Activated T-helper 2 cell treated with anti-CD3 and anti-CD28 coated beads, Interferon-gamma antibody, Interleukin-2, Interleukin-4, amounts not matched to agents 10 μg/mL and 5 μg/mL and 100 μg/mL, durations not matched to agents 14 hours and 24 hours and 36 hours (primary cell): Measurements from ENCODE around the gene ANKRD10. TPM values are rescaled to one million over a fixed set of nuclear protein-coding genes. Genes with fewer than 3 reads are reported as not detected.
"Not testable (repeated sequence)": the region's sequence is repeated elsewhere in the genome, so short reads cannot be mapped to it uniquely, and the experiment has no call there.

Source experiments
- DNase-seq: peaks from one replicate; pipeline ENCODE4 v3.0.0; 2021; ENCODE audit warnings: low spot score
- H3K27ac Mint-ChIP-seq: one replicate; pipeline ENCODE4 v1.8.0; 2021; ENCODE audit warnings: mixed read lengths
- H3K27me3 Mint-ChIP-seq: one replicate; pipeline ENCODE4 v1.8.0; 2021; ENCODE audit warnings: low read depth, mixed read lengths
- H3K36me3 Mint-ChIP-seq: one replicate; pipeline ENCODE4 v1.8.0; 2021; ENCODE audit warnings: low read depth, mixed read lengths
- H3K4me1 Mint-ChIP-seq: one replicate; pipeline ENCODE4 v1.8.0; 2021; ENCODE audit warnings: low read depth, mixed read lengths
- H3K4me3 Mint-ChIP-seq: one replicate; pipeline ENCODE4 v1.8.0; 2021; ENCODE audit warnings: low read depth, mild to moderate bottlenecking, moderate library complexity, mixed read lengths
- H3K9me3 Mint-ChIP-seq: one replicate; pipeline ENCODE4 v1.8.0; 2021; ENCODE audit warnings: mixed read lengths
- intact Hi-C: fragments of 100-400 bp; cut with micrococcal nuclease; formaldehyde crosslinking; loops from one replicate; pipeline ENCODE4 v1.15.1; 2023
- total RNA-seq: library from RNA; stranded (reverse); gene quantifications from 2 replicates; pipeline ENCODE4 v1.2.3, GENCODE V29; 2022

The ANKRD10 gene
- total RNA-seq, 1 donor from 2014 or later: 120 TPM

DNA sequence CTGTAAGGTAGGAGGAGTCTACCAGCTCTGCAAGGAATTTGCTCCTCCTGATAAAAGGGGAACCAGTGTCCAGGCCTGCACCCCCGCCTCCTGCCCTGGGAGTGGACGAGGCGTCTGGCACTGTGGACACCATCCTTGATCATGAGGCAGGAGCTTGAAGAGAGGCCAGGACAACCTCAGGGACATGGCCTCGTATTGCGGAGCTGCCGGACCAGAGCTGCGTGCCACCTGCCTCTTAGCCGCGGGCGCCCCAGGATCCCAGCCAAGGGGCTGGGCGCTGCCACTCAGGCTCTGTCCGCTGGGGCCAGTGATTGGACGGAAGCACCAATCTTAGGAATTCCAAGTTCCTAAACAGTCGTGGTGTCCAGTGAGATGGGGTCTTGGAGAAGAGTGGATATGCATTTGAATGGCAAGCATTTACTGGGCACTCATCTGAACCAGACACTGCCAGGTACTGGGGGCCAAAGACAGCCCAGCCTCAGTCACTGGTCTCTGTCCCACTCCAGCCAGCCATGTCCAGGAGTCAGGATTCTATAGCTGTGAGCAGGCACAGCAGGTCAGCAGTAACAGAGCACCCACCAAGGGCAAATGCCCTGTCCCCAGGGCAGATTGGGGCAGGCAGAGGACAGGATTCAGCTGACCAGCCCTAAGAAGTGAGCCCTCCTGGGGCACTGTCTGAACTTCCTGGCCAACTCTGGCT, 39.1 kb upstream of the ANKRD10 start:
- Mint-ChIP-seq H3K36me3 (no peaks in the 10 kb centered on the region), H3K4me1 (peaks cover 39% of the 10 kb centered on the region), H3K27me3 (no peaks in the 10 kb centered on the region), H3K9me3 (no peaks in the 10 kb centered on the region), H3K4me3 (no peak overlapping the region), H3K27ac (no peak overlapping the region)
- intact Hi-C loops: no loop called here
- no peak for DNase-seq

DNA sequence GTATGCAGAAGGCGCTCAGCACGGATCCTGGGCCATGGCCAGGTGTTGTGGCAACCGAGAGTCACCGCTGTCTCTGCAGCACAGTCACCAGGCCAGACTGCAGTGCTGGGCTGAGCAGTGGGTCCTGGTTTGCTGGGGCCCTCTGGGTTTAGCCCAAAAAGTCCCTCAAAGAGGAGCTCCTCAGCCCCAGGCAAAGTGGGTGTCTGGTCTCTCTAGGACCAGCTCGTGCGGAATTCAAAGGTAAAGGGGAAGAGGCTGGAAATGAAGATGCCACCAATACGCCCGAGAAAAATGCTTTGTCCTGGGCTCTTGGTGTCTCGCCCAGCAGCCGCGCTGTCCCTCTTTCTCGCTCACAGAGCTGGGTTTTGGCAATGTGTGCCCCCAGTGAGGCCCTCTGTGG, 38.5 kb upstream of the ANKRD10 start:
- Mint-ChIP-seq H3K27me3 (no peaks in the 10 kb centered on the region), H3K9me3 (no peaks in the 10 kb centered on the region), H3K27ac (no peak overlapping the region), H3K4me3 (no peak overlapping the region), H3K36me3 (no peaks in the 10 kb centered on the region), H3K4me1 (peaks cover 39% of the 10 kb centered on the region)
- intact Hi-C loops: no loop called here
- no peak for DNase-seq

DNA sequence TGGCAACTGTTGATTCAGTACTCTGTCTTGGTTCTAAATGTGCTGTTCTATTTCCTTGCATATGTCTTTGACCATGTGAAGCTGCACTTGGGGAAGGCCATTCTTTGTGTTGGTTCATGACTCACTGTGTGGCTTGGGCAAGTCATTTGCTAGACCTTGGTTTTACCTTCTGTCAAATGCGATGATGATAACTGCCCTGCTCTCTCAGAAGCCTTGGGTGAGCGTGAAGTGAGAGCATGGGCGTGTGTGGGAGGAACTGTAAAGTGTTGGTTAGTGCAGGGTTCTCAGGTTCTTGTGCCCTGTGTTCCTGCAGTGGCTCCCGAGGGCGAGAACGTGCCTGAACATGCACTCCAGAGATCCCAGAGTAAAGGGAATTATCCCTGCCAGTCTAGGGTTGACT, 37.3 kb upstream of the ANKRD10 start:
- peaks cover 39% of the 10 kb centered on the region for H3K4me1 Mint-ChIP-seq
- H3K4me3 Mint-ChIP-seq, DNase-seq, H3K9me3 Mint-ChIP-seq, H3K27ac Mint-ChIP-seq, intact Hi-C loops, H3K36me3 Mint-ChIP-seq, H3K27me3 Mint-ChIP-seq: not testable (repeated sequence)

DNA sequence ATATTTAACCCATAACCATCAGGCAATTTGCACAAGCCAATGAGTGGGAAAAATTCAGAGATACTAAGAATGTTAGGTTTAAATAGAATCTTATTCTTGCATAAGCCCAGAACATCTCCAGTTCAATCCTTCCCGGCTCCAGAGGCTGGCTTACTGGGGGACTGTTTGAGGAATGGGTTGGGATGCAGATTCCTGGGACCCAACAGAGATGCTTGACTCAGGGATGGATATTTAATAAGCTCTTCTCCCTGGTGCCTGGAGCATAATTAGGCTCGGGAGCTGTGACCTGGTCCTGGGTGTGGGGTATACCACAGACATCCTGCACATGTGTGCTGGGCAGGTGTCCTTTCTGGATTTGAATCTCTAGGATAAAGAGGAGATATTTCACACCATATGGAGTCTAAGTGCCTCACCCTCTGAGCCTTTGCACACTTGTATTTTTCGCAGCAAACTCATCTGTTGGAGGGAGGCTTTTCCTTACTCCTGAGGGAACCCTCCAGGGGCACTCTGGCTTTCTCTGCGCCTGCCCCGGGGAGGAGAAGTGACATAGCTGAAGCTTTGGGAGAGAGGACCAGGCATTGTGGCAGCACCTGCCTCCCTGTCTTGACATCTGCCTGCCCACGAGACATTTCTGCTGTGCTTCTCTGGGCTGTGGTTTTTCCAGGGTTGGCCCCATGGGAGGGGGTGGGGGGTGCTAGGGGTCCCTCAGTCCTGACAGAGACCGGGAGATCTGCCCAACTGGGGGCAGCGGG, 36.1 kb upstream of the ANKRD10 start:
- no peak for DNase-seq
- Mint-ChIP-seq H3K4me3 (no peak overlapping the region), H3K27ac (no peak overlapping the region), H3K4me1 (peaks cover 39% of the 10 kb centered on the region), H3K36me3 (no peaks in the 10 kb centered on the region), H3K27me3 (no peaks in the 10 kb centered on the region), H3K9me3 (no peaks in the 10 kb centered on the region)
- intact Hi-C loops: no loop called here

DNA sequence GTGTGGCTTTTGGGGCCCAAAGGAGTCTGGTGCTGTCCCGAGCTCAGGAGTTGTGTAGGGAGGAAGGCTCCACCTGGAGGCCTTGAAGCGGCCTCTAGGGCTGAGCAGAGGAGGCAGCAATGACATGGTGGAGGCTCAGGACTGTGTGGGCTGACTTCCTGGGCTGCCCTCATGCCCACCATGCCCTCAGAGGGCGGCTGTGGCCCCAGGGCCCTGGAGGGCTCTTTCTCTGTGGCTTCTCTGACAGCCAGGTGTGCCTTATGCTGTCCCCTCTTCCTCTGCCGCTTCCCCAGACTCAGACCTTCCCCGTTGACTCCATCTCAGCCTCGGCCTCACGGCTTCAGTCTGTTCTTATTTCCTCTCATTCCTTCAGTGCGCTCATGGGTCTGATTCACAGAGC, 35.5 kb upstream of the ANKRD10 start:
- H3K9me3 Mint-ChIP-seq: no peaks in the 10 kb centered on the region
- no peak overlapping the region for H3K27ac Mint-ChIP-seq
- H3K27me3 Mint-ChIP-seq: no peaks in the 10 kb centered on the region
- no peaks in the 10 kb centered on the region for H3K36me3 Mint-ChIP-seq
- H3K4me3 Mint-ChIP-seq: no peak overlapping the region
- DNase-seq: no peak
- intact Hi-C loops: no loop called here
- H3K4me1 Mint-ChIP-seq: peaks cover 37% of the 10 kb centered on the region

DNA sequence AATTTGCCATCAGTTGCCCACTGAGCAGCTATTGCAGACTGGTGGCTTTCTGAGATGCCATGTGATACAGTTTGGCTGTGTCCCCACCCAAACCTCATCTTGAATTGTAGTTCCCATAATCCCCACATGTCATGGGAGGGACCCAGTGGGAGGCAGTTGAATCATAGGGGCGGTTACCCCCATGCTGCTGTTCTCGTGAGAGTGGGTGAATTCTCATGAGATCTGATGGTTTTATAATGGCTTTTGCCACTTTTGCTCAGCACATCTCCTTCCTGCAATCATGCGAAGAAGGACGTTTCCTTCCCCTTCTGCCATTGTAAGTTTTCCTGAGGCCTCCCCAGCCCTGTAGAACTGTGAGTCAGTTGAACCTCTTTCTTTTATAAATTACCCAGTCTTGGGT, 34.8 kb upstream of the ANKRD10 start:
- Mint-ChIP-seq H3K9me3 (no peaks in the 10 kb centered on the region), H3K36me3 (no peaks in the 10 kb centered on the region), H3K4me3 (no peak overlapping the region), H3K27me3 (no peaks in the 10 kb centered on the region), H3K4me1 (peaks cover 33% of the 10 kb centered on the region), H3K27ac (no peak overlapping the region)
- intact Hi-C loops: loop anchor here (10.0 kb wide), 1 partner anchor 255 kb away; no protein-coding TSS in a partner anchor
- DNase-seq: no peak

DNA sequence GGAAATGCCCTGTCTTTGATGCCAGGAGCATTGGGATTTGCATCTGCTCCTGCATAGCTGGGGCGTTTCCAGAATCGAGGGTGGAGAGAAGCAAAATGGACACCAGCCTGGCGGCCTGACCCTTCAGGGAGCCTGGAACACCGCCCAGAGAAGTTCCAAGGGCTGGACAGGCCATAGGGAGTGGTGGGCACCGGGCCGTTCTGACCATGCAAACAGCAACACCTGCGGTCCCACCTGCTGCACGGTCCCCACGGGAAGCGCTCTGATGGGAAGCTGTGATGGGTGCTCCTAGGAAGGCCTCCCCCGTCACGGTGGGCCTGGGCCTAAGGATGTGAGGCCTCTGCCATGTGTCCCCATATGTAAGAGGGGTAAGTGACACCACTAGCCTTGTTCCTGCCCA, 34.2 kb upstream of the ANKRD10 start:
- peaks cover 36% of the 10 kb centered on the region for H3K4me1 Mint-ChIP-seq
- intact Hi-C loops: loop anchor here (10.0 kb wide), 1 partner anchor 256 kb away; no protein-coding TSS in a partner anchor
- H3K9me3 Mint-ChIP-seq: no peaks in the 10 kb centered on the region
- H3K27me3 Mint-ChIP-seq: no peaks in the 10 kb centered on the region
- DNase-seq: no peak
- H3K4me3 Mint-ChIP-seq: no peak overlapping the region
- no peak overlapping the region for H3K27ac Mint-ChIP-seq
- no peaks in the 10 kb centered on the region for H3K36me3 Mint-ChIP-seq

DNA sequence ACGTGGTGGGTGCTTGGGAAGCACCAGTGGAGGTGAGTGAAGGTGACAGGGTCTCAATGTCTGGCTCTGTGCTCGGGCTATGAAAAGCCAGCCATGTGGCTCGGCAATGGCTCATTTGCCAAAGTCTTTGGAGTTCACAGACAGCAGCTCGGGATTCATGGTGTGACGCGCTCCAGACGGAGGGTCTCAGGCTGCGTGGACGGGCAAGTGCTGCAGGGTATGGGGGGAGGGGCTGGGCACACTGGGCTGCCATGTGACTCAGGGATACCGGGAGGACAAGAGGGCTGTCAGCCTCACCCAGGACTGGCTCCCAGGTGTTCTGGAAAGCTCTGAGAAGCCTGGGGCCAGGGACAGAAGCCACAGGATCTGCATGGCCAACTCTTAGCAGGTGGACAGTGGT, 32.5 kb upstream of the ANKRD10 start:
- H3K4me1 Mint-ChIP-seq: peaks cover 36% of the 10 kb centered on the region
- DNase-seq, H3K4me3 Mint-ChIP-seq, H3K27me3 Mint-ChIP-seq, H3K36me3 Mint-ChIP-seq, H3K9me3 Mint-ChIP-seq, H3K27ac Mint-ChIP-seq: not testable (repeated sequence)
- intact Hi-C loops: loop anchor here (10.0 kb wide), 1 partner anchor 257 kb away; no protein-coding TSS in a partner anchor

DNA sequence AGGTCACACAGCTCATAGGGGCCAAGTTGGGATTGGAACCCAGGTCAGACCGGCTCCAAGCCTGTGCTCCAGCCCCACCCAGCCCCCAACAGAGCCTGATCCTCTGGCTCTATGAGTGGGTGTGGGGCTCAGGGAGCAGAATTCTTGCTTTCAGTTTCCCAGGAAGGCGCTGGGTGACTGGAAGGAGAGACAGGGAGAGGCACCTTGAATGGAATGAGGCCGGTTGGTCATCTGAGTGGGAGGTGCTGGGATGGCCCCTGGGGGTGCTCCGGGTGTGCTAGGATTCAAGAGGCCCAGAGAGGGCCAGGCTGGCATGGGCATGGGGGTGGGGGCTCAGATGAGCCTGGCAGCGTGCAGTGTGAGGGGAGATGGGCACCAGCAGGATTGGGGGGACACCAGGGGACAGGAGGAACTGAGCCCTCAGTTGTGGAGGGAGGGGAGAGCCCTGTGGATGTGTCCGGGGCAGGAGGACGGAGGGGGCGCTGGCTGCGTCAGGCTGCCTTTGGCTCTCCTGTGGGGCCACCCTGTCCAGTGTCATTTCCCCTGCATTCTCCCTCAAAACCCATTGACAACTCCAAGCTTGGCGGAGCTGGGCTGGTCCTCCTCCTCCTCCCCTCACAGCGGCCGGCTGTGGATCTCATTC, 31.2 kb upstream of the ANKRD10 start:
- Mint-ChIP-seq H3K27me3 (no peaks in the 10 kb centered on the region), H3K27ac (no peak overlapping the region), H3K4me3 (no peak overlapping the region), H3K4me1 (peaks cover 35% of the 10 kb centered on the region), H3K9me3 (peaks cover 7% of the 10 kb centered on the region), H3K36me3 (peaks cover 3% of the 10 kb centered on the region)
- no peak for DNase-seq
- intact Hi-C loops: loop anchor here (10.0 kb wide), 1 partner anchor 259 kb away; no protein-coding TSS in a partner anchor

DNA sequence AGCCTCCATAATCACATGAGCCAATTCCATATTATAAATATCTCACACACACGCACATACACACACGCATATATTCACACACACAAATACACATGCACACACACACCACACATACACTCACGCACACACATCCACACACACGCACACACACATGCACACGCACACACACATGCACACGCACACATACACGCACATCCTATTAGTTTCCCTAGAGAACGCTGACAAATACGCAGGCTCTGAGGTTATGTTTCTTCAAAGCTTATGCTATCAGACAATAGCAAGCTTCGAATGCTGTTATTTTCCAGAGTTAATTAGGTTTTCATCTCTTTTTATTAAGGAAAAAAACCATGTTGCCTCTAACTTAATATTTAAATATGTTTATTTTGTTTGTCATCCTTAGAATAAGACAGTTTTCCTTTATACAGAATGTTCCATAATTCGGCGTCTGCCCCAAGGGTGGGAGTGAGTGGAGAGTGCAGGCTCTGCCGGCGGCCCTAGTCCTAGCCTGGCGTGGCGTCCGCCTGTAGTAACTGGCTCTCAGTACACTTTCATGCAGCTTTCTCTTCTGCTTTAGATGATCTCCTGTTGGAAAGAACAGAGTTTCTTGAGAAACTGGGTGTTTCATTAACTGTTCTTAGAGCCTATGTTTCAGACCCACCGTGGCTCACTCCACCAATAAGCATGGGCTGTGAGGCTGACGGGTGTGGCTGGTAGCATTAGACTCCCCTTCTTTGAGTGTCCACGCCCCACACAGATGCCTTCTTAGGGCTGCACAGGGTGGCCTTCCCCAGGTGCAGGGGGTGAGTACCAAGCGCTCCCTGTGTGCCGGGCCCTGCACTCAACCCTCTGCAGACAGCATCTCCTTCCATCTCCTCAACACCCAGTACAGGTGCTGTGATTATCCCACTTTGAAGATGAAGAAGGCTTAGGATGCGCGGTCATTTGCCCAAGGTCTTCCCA, 30.4 kb upstream of the ANKRD10 start:
- Mint-ChIP-seq H3K4me3 (no peak overlapping the region), H3K36me3 (peaks cover 3% of the 10 kb centered on the region), H3K9me3 (peaks cover 7% of the 10 kb centered on the region), H3K27me3 (no peaks in the 10 kb centered on the region), H3K27ac (no peak overlapping the region), H3K4me1 (peaks cover 31% of the 10 kb centered on the region)
- intact Hi-C loops: loop anchor here (1.0 to 10.0 kb wide), 3 partner anchors 105 to 260 kb away; no protein-coding TSS in a partner anchor
- DNase-seq: no peak

DNA sequence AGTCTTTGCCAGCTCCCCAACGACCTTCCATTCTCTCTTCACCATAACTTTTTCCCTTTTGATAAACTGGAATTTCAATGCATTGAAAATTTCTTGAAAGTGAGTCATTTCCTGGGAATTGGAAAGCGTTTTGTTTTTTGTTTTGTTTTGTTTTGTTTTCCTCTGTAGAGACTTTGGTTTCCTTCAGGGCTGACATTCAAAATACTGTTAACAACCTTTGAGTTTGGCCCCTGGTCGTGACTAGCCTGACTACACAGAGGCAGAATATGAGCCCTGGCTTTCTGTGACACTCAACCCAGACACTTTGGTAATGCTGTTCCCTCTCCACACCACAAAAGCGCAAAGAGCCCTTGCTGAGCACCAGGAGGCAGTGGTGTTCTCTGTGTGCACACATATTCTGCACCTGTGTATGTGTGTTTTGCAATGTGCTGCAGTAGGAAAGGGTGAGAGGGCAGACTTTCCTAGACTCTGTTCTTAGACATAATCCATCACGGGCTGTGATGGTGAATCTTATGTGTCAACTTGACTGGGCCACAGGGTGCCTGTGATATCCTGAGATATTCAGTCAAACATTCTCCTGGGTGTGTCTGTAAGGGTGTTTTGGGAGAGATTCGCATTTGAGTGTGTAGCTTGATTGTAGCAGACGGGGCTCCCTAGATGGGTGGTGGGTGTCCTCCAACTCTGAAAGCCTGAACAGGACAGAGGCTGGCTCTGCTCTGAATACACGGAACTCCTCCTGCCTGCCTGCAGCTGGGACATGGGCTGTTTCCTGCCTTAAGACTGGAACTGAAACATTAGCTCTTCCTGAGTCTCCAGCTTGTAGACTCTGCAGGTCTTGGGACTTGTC, 29.5 kb upstream of the ANKRD10 start:
- Mint-ChIP-seq H3K4me1 (peaks cover 32% of the 10 kb centered on the region), H3K4me3 (no peak overlapping the region), H3K36me3 (peaks cover 3% of the 10 kb centered on the region), H3K9me3 (peaks cover 7% of the 10 kb centered on the region), H3K27ac (no peak overlapping the region), H3K27me3 (no peaks in the 10 kb centered on the region)
- intact Hi-C loops: loop anchor here (1.0 to 10.0 kb wide), 3 partner anchors 106 to 260 kb away; no protein-coding TSS in a partner anchor
- no peak for DNase-seq
